HCT116 (cell line): ENCODE results near the gene FHOD3. TPM values are rescaled to one million over a fixed set of nuclear protein-coding genes. Genes with fewer than 3 reads are reported as not detected.

Experiments
- ATAC-seq: fragments of 200-7000 bp; cut with Tn5 transposase; 2 replicates; pipeline ENCODE4 v1.9.1; 2020; ENCODE audit warnings: mild to moderate bottlenecking, moderate library complexity
- BruUV-seq: library from RNA; stranded (reverse); fragments of 400-500 nt; replicated peaks from 2 replicates; lab custom pipeline; 2021; lab: Mats Ljungman, UMichigan
- CTCF ChIA-PET: fragments of 300-600 bp; sonication (Branson Sonifier 250); formaldehyde crosslinking; loops from one replicate; lab custom pipeline; 2021; ENCODE audit warnings: antibody characterized with exemption; lab: Charles Lee
- POLR2A ChIA-PET: fragments of 300-600, 350-600 bp; sonication (Branson Sonifier 250); formaldehyde crosslinking; loops from one replicate; lab custom pipeline; 2021; ENCODE audit warnings: antibody characterized with exemption; lab: Charles Lee
- RAD21 ChIA-PET, 2 experiments: fragments of 300-600 bp; sonication (Branson Sonifier 250); formaldehyde crosslinking; loops; one replicate each; lab custom pipeline; 2023; ENCODE audit warnings: low total read pairs in 2 of 2; ENCODE audit not compliant: uncharacterized antibody in 2 of 2, unreplicated experiment in 2 of 2, low non-redundant PET in 1 of 2; lab: Charles Lee
- DNase-seq: peaks from one replicate; pipeline ENCODE4 v3.0.0-alpha.2; 2010; ENCODE audit warnings: low read depth, low spot score
- H2AFZ ChIP-seq: fragments of 200-600 bp; shearing (Covaris generic), sonication (generic); 2 replicates; pipeline ENCODE4 v1.6.1; 2017; ENCODE audit warnings: low read depth, mixed run types, mixed read lengths, antibody characterized with exemption, low read length; ENCODE audit not compliant: poor library complexity, severe bottlenecking
- H3K27ac ChIP-seq: 2 replicates; pipeline ENCODE4 v1.5.1; 2012; ENCODE audit warnings: low read depth, low read length
- H3K27me3 ChIP-seq: fragments of 200-600 bp; sonication (generic); 2 replicates; pipeline ENCODE4 v1.6.1; 2016; ENCODE audit warnings: mixed run types, low read length, mixed read lengths; ENCODE audit not compliant: insufficient read depth
- H3K36me3 ChIP-seq, 2 experiments: fragments of 200-500 bp in 1 of 2; fragments of 200-600 bp in 1 of 2; sonication (Bioruptor generic) in 1 of 2; sonication (generic) in 1 of 2; 2 replicates each; pipeline versions ENCODE4 v1.5.1 to v1.6.1; 2014 to 2016; ENCODE audit warnings: low read length in 2 of 2, inconsistent platforms in 1 of 2, mixed read lengths in 1 of 2, mixed run types in 1 of 2; ENCODE audit not compliant: insufficient read depth in 2 of 2, control insufficient read depth in 1 of 2
- H3K4me1 ChIP-seq, 2 experiments: fragments of 200-600 bp in 1 of 2; sonication (generic) in 1 of 2; 2 replicates each; pipeline versions ENCODE4 v1.5.1 to v1.6.1; 2012 to 2017; ENCODE audit warnings: low read length in 2 of 2, inconsistent platforms in 1 of 2, mild to moderate bottlenecking in 1 of 2, mixed read lengths in 1 of 2, mixed run types in 1 of 2, moderate library complexity in 1 of 2; ENCODE audit not compliant: insufficient read depth in 2 of 2, control insufficient read depth in 1 of 2
- H3K4me2 ChIP-seq: fragments of 200-600 bp; sonication (generic); 2 replicates; pipeline ENCODE4 v1.6.1; 2017; ENCODE audit warnings: mixed run types, low read length, mixed read lengths
- H3K4me3 ChIP-seq, 2 experiments: fragments of 200-600 bp in 1 of 2; sonication (generic) in 1 of 2; replicated peaks in 1 of 2; 2 replicates each; pipeline ENCODE4 v1.5.1; 2011 to 2016; ENCODE audit warnings: low read length in 2 of 2, control low read depth in 1 of 2, low read depth in 1 of 2, mild to moderate bottlenecking in 1 of 2, mixed read lengths in 1 of 2, mixed run types in 1 of 2
- H3K79me2 ChIP-seq: fragments of 200-600 bp; sonication (generic); 2 replicates; pipeline ENCODE4 v1.6.1; 2017; ENCODE audit warnings: mild to moderate bottlenecking, mixed run types, low read length, moderate library complexity, mixed read lengths; ENCODE audit not compliant: insufficient read depth
- H3K9ac ChIP-seq: fragments of 200-600 bp; sonication (generic); 2 replicates; pipeline ENCODE4 v1.6.1; 2016; ENCODE audit warnings: low read length, mixed read lengths
- H3K9me2 ChIP-seq: fragments of 200-600 bp; sonication (generic), shearing (Covaris generic); 2 replicates; pipeline ENCODE4 v1.6.1; 2017; ENCODE audit warnings: mixed run types, mild to moderate bottlenecking, moderate library complexity; ENCODE audit not compliant: insufficient read depth
- H3K9me3 ChIP-seq, 2 experiments: fragments of 200-500 bp in 1 of 2; fragments of 200-600 bp in 1 of 2; sonication (Bioruptor generic) in 1 of 2; sonication (generic) in 1 of 2; 2 replicates each; pipeline ENCODE4 v1.6.1; 2014 to 2017; ENCODE audit warnings: low read length in 2 of 2, mixed read lengths in 2 of 2, inconsistent platforms in 1 of 2, low read depth in 1 of 2, mild to moderate bottlenecking in 1 of 2, mixed run types in 1 of 2, moderate library complexity in 1 of 2; ENCODE audit not compliant: control insufficient read depth in 1 of 2, insufficient read depth in 1 of 2
- H4K20me1 ChIP-seq: fragments of 200-600 bp; sonication (generic), shearing (Covaris generic); 2 replicates; pipeline ENCODE4 v1.6.1; 2017; ENCODE audit warnings: mixed run types, mild to moderate bottlenecking, moderate library complexity; ENCODE audit not compliant: insufficient read depth
- CBX3 ChIP-seq: IDR thresholded peaks from 2 replicates; pipeline ENCODE4 v1.6.1; 2012; ENCODE audit warnings: low read depth
- CEBPB ChIP-seq: IDR thresholded peaks from 2 replicates; pipeline ENCODE4 v1.6.1; 2012; ENCODE audit warnings: low read depth
- EGR1 ChIP-seq: IDR thresholded peaks from 2 replicates; pipeline ENCODE4 v1.6.1; 2012; ENCODE audit warnings: low read depth
- EZH2 ChIP-seq: fragments of 200-600 bp; sonication (generic); IDR thresholded peaks from 2 replicates; pipeline ENCODE4 v1.6.1; 2017; ENCODE audit warnings: antibody characterized with exemption, mixed run types
- EZH2phosphoT487 ChIP-seq: fragments of 200-600 bp; IDR thresholded peaks from 2 replicates; pipeline ENCODE4 v1.6.1; 2018; ENCODE audit warnings: antibody characterized with exemption, borderline replicate concordance
- FOSL1 ChIP-seq: IDR thresholded peaks from 2 replicates; pipeline ENCODE4 v1.6.1; 2012; ENCODE audit warnings: low read depth
- JUND ChIP-seq: IDR thresholded peaks from 2 replicates; pipeline ENCODE4 v1.6.1; 2012
- RAD21 ChIP-seq: IDR thresholded peaks from 2 replicates; pipeline ENCODE4 v1.6.1; 2012; ENCODE audit warnings: low read depth, mild to moderate bottlenecking
- SRF ChIP-seq: IDR thresholded peaks from 2 replicates; pipeline ENCODE4 v1.6.1; 2012; ENCODE audit warnings: low read depth
- YY1 ChIP-seq: IDR thresholded peaks from 2 replicates; pipeline ENCODE4 v1.6.1; 2011; ENCODE audit warnings: low read length, low read depth, moderate library complexity, mild to moderate bottlenecking; ENCODE audit not compliant: insufficient replicate concordance; ENCODE audit errors: extremely low read depth
- ZFX ChIP-seq: fragments of 450-650 bp; IDR thresholded peaks from 2 replicates; pipeline ENCODE4 v1.6.1; 2017
- intact Hi-C: fragments of 100-400 bp; cut with micrococcal nuclease; formaldehyde crosslinking; loops from 2 replicates; pipeline ENCODE4 v1.10.0; 2022
- total RNA-seq: library from RNA; stranded (reverse); gene quantifications from one replicate; pipeline ENCODE4 v1.2.1, GENCODE V29; 2021; ENCODE audit not compliant: unreplicated experiment
- TF ChIP-seq, protein P1 (sequence below): IDR thresholded peaks from 2 replicates; pipeline ENCODE4 v1.6.1; 2012
- TF ChIP-seq, protein P2 (sequence below): IDR thresholded peaks from 2 replicates; pipeline ENCODE4 v1.6.1; 2011; ENCODE audit warnings: mild to moderate bottlenecking, low read length, moderate library complexity; ENCODE audit not compliant: insufficient replicate concordance; ENCODE audit errors: extremely low read depth
- TF ChIP-seq, protein P3 (sequence below): IDR thresholded peaks from 2 replicates; pipeline ENCODE4 v1.6.1; 2012
- TF ChIP-seq, protein P4 (sequence below), 3 experiments: fragments of 200-600 bp in 1 of 3; sonication (generic) in 1 of 3; IDR thresholded peaks in 2 of 3; conservative IDR thresholded peaks in 1 of 3; 2 replicates each; pipeline ENCODE4 v1.5.1; 2012 to 2017; ENCODE audit warnings: low read depth in 2 of 3, low read length in 2 of 3, antibody characterized with exemption in 1 of 3, borderline replicate concordance in 1 of 3, control low read depth in 1 of 3, mild to moderate bottlenecking in 1 of 3, mixed read lengths in 1 of 3, mixed run types in 1 of 3, moderate library complexity in 1 of 3; ENCODE audit not compliant: insufficient read depth in 1 of 3

FHOD3 gene
- total RNA-seq, 1 experiment from 2014 or later, result 4.0 TPM

DNA sequence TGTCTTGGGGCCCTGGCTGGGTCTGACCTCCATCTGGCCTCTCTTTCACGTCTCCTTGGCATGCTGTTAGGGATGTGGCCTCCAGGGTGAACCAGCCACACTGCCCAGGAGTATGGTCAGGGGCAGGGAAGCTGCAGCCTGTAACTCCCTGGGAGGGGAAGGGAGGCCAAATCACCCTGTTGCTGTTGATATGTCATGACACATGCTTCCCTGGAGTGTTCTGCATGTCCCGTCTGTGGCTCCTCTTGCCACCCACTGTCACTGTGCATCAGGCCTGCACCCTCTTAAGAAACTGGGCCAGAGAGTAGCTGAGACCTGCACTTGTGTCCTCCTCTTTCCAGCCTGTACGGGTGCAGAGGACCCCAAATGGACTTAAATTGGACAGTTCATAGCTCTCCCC is 221.3 kb downstream of the FHOD3 start:
- RAD21 ChIA-PET, result no interaction called here
- no peak for ATAC-seq

More for the DNA sequence above, 221.3 kb downstream of the FHOD3 start:
- Histone ChIP-seq H3K9me2 (no peaks in the 10 kb centered on the region), H4K20me1 (no peaks in the 10 kb centered on the region), H3K4me1 (no peaks in the 10 kb centered on the region), H3K79me2 (no peaks in the 10 kb centered on the region), H3K27me3 (no peaks in the 10 kb centered on the region), H3K4me2 (no peak overlapping the region), H3K9ac (no peak overlapping the region), H3K4me3 (no peak overlapping the region), H3K36me3 (no peaks in the 10 kb centered on the region), H2AFZ (no peak overlapping the region), H3K9me3 (no peaks in the 10 kb centered on the region), H3K27ac (no peak overlapping the region)
- no TSS peak for BruUV-seq
- intact Hi-C loops, result no loop called here
- CTCF ChIA-PET, result no interaction called here
- TF ChIP-seq, protein P1, sequence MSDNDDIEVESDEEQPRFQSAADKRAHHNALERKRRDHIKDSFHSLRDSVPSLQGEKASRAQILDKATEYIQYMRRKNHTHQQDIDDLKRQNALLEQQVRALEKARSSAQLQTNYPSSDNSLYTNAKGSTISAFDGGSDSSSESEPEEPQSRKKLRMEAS, result no peak
- TF ChIP-seq, protein P2, sequence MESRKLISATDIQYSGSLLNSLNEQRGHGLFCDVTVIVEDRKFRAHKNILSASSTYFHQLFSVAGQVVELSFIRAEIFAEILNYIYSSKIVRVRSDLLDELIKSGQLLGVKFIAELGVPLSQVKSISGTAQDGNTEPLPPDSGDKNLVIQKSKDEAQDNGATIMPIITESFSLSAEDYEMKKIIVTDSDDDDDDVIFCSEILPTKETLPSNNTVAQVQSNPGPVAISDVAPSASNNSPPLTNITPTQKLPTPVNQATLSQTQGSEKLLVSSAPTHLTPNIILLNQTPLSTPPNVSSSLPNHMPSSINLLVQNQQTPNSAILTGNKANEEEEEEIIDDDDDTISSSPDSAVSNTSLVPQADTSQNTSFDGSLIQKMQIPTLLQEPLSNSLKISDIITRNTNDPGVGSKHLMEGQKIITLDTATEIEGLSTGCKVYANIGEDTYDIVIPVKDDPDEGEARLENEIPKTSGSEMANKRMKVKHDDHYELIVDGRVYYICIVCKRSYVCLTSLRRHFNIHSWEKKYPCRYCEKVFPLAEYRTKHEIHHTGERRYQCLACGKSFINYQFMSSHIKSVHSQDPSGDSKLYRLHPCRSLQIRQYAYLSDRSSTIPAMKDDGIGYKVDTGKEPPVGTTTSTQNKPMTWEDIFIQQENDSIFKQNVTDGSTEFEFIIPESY, result no peak
- TF ChIP-seq, protein P3, sequence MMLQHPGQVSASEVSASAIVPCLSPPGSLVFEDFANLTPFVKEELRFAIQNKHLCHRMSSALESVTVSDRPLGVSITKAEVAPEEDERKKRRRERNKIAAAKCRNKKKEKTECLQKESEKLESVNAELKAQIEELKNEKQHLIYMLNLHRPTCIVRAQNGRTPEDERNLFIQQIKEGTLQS, result no peak
- TF ChIP-seq FOSL1 (no peak), JUND (no peak), YY1 (no peak), RAD21 (no peak), CEBPB (no peak), EGR1 (no peak), SRF (no peak), EZH2phosphoT487 (no peak), CBX3 (no peak), EZH2 (no peak), ZFX (no peak)
- TF ChIP-seq, protein P4, sequence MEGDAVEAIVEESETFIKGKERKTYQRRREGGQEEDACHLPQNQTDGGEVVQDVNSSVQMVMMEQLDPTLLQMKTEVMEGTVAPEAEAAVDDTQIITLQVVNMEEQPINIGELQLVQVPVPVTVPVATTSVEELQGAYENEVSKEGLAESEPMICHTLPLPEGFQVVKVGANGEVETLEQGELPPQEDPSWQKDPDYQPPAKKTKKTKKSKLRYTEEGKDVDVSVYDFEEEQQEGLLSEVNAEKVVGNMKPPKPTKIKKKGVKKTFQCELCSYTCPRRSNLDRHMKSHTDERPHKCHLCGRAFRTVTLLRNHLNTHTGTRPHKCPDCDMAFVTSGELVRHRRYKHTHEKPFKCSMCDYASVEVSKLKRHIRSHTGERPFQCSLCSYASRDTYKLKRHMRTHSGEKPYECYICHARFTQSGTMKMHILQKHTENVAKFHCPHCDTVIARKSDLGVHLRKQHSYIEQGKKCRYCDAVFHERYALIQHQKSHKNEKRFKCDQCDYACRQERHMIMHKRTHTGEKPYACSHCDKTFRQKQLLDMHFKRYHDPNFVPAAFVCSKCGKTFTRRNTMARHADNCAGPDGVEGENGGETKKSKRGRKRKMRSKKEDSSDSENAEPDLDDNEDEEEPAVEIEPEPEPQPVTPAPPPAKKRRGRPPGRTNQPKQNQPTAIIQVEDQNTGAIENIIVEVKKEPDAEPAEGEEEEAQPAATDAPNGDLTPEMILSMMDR (IDR thresholded peaks at IDR 0.05 in 2 of 3, conservative IDR thresholded peaks at IDR 0.05 in 1 of 3; ENCODE audit: borderline replicate concordance in 1 of 3, insufficient read depth in 1 of 3, low read depth in 2 of 3, low read length in 2 of 3), result no peak
- POLR2A ChIA-PET, result no interaction called here
- DNase-seq, result no peak
